SK-MEL-5 (cell line): ENCODE measurements around the gene TCP11. TPM values are rescaled to one million over a fixed set of nuclear protein-coding genes. Genes with fewer than 3 reads are reported as not detected.

ENCODE experiments used
- DNase-seq: peaks from one replicate; pipeline ENCODE4 v3.0.0-alpha.2; 2016; ENCODE audit warnings: low read depth, low spot score
- in situ Hi-C: cut with HindIII; loops from 2 replicates; pipeline ENCODE4 v1.10.0; 2016; ENCODE audit warnings: low sequenced_read_pairs, high pct_unique_total_duplicates, low pct_unique_long_range_greater_than_20kb
- polyA plus RNA-seq, 2 experiments: library from polyadenylated mRNA; depleted of rRNA; stranded (reverse); fragments of >200 nt; gene quantifications; 2 replicates each; pipeline ENCODE4 v1.2.3, GENCODE V29; 2015
- total RNA-seq: library from RNA; depleted of rRNA; stranded (reverse); fragments of >200 nt; shearing (Covaris generic); gene quantifications from 2 replicates; pipeline ENCODE4 v1.2.3, GENCODE V29; 2014; rRNA removed

Gene TCP11
- not detected in 2 replicates for total RNA-seq
- 0.37 TPM in 2 replicates for polyA plus RNA-seq (2015; cell fraction: cytosol; rRNA removed)
- not detected in 2 replicates for polyA plus RNA-seq (2015; cell fraction: nucleus; rRNA removed)

GRCh38 chr6:35141007-35141655 lies at the start of gene TCP11:
Gene TCP11 (minus strand): TSS chr6:35141339. CDS start chr6:35140870, 469 bp downstream.
- DNase-seq, result no peak
- in situ Hi-C loops, result no loop called here

- no peak for DNase-seq
- in situ Hi-C loops, result no loop called here
Measured at GRCh38 chr6:35190306-35190705, 49.2 kb upstream of the TCP11 start.

DNA sequence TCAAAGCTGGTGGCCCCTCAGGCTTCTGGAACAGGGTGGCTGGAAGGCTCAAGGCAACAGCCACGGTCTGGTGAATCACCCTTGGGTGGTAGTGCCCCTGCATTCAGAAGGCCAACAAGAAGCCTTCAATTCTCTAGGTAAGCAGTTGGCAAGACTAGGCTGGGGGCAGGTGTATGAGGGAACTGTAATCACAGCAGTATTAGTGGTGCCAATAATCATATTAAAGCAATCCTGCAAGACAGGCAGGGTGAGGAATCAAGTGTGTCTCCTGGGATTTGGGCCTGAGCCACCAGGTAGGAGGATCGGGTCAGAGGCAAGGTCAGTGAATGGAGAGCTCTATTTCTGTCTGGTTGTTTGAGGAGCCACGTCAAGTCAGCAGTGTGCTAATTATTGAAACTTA lies 47.7 kb upstream of the TCP11 start:
- in situ Hi-C loops, result no loop called here
- no peak for DNase-seq

GRCh38 chr6:35186571-35186970 lies 45.4 kb upstream of the TCP11 start:
- DNase-seq, result no peak
- in situ Hi-C loops, result no loop called here

DNA sequence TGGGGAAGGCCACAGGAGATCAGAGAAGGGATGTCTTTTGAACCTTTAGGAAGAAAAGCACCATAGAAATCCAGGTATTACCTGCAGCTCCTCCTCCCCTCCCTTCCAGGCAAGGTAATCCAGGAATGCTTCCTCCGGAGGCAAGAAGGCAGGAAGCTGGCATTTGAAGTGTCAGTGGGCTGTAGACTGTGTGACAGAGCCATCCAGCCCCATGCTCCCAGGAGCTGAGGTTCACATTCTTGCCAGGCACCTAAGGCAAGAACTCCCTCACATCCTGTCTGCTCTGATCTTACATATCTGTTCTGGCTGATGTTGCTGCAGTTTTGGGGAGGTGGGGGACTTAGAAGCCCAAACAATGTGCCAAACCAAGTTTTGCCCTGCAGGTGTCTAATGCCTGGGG lies 44.8 kb upstream of the TCP11 start:
- in situ Hi-C loops, result no loop called here
- no peak for DNase-seq

GRCh38 chr6:35185302-35185681 lies 44.2 kb upstream of the TCP11 start:
- no peak for DNase-seq
- in situ Hi-C loops, result no loop called here

DNA sequence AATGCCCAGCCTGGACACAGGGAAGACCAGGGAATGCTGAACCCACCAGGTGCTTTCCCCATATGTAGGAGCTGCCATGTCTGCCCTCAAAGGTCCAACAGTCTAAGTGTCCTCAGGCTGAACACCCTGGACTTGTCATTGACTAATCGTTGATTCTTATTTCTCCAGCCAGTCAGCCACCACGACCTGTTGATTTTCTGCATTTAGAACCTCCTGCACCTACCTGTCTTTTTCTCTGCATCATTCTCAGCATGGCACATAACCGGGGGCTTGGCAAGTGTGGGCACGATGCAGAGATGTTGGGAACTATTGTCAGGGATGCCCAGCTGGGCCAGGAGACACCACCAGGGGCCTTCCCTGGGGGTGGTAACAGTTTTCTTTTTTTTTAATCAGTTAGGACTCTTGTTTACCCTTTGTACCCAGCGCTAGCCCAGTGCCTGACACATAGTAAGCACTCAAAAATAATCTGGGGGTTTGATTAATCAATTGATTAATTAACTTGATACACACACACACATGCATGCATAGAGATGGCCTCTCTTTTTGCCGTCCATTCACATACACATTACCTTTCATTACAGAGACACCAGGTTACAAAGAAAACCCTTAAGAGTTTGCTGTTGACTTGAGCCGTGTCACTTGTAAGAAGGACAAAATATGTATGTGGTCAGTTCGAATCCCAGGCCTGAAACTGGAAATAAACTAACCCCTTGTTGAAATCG lies 43.6 kb upstream of the TCP11 start:
- in situ Hi-C loops, result no loop called here
- no peak for DNase-seq

DNA sequence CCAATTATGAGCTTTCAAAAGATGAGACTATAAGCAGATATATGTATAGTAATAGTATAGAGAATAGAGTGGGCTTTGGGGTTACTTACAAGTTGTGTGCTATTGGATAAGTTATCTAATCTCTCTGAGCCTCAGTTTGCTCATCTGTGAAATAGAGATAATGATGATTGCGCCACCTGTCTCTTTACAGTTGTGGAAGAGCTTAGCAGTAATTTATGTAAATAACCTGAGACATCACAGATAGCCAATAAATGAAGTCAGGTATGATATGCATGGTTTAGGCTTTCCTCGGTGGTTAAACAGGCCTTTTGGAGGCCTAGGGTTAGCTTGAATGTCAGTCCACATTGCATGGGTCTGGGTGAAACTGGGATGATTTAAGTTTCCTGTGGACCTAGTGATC lies 42.8 kb upstream of the TCP11 start:
- in situ Hi-C loops, result no loop called here
- DNase-seq, result no peak

GRCh38 chr6:35183281-35183680 lies 42.1 kb upstream of the TCP11 start:
- in situ Hi-C loops, result no loop called here
- no peak for DNase-seq

DNA sequence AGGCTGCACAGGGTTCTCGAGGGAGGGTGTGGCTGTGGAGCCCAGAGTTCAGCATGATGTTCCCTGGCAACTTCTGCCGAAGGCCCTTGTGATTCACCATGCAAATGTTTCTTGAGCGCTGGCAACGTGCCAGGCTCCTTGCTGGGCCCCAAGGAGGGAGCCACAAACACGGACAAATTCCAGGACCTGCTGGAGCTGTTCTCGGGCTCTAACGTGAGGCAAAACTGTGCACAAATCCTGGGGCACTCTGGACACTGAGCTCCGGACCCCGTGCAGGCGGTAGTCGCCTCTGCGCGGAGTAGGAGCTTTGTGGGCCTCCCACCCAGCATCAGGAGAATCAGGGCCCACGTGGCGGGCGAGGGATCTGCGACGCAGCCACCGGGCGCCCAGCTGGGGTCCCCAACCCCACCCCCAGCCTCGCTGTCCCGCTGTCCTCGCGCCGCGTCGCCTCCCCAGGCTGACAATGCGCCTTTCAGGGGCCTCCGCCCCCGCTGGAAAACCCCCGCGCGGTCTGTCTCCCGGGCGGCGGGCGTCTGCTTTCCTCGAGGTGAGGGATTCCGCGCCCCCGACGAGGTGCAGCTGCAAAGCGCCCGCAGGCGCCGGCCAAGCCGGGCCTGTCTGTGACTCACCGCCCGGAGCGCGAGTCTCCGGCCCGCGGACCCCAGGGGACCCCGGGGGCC lies 40.9 kb upstream of the TCP11 start:
- in situ Hi-C loops, result no loop called here
- no peak for DNase-seq

- in situ Hi-C loops, result no loop called here
- DNase-seq, result no peak
Measured at GRCh38 chr6:35181308-35181932, 40.3 kb upstream of the TCP11 start.

DNA sequence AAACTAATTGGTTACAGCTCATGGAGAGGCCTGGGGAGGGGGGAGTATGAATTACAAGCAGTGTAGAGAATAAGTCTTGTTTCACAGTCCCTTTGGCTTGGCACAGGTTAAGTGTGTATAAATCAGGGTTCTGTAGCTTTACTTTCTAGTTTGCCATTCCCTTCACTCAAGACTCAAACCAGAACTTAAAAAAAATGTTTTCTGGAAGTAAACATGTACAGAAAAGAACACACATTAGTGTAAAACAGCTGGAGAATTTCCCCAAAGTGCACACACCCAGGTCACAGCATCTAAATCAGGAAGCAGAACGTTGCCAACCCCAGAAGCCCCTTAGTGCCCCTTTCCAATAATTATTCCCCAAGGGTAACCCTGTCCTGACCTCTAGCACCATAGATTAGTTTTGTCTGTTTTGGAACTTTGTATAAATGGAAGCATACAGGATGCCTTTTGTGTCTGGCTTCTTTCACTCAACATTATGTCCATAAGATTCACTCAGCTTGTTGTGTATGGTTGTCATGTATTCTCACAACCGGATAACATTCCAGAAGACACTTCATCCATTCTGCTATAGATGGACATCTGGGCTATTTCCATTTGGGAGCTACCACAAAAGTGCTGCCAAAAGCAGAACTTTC lies 38.9 kb upstream of the TCP11 start:
- in situ Hi-C loops, result no loop called here
- no peak for DNase-seq

DNA sequence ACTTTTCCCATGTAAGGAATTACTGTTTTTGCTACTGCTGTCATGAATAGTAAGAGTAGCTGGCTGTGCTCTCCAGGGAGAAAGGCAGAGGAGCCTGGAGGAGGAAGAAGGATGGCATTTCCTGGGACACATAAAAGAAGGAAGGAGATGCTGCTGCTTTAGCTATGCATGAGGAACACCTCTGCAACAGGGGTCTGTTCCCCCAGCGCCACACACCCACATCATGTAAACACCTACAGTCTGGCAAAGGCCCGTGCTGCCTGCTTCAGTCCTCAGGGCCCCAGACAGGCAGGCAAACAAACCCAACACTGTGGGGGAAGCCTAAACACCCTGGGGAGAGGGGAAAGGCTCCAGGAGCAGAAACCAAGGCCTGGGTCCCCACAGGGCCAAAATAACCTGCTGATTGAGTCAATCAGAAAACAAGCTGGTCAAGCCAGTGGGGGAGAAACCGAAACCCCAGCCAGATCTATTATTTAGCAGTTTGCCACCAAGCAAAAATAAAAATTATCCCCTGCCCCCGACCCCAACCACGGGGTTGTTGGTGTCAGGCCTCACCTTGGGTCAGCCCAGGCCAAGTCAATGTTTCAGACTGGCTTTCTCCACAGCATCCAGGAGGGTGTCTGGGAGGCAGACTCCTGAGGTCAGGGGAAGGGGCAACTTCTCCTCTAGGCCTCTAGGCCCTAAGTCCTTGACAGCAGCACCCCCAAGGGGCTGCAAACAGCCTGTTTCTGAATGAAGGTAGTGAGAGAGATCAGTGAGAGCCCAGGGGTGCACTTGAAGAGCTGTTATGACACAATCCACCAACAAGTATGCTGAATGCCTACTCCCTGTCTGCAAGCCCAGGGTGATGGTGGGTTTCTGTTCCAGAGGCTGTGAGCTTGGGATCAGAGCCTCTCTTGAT lies 38.0 kb upstream of the TCP11 start:
- no peak for DNase-seq
- in situ Hi-C loops, result no loop called here

DNA sequence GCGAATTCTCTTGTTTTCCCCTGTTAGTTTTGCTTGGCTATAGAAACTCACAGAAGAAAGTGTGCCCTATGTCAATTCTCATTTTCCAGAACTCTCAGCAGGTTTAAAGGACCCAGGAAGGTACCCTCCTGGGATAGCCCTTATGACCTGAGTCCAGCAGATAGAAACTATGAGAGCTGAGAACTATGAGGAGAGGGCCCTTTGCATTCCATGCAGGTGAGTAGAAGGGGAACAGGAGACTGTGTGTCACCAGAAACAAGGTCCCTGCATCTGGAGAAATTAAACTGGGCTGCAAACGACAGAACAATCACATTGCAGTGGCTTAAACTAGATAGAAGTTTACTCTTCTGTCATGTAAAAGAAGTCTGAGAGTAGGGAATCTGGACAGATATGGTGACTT lies 36.9 kb upstream of the TCP11 start:
- no peak for DNase-seq
- in situ Hi-C loops, result no loop called here

- in situ Hi-C loops, result no loop called here
- no peak for DNase-seq
Measured at GRCh38 chr6:35177596-35177995, 36.5 kb upstream of the TCP11 start.

DNA sequence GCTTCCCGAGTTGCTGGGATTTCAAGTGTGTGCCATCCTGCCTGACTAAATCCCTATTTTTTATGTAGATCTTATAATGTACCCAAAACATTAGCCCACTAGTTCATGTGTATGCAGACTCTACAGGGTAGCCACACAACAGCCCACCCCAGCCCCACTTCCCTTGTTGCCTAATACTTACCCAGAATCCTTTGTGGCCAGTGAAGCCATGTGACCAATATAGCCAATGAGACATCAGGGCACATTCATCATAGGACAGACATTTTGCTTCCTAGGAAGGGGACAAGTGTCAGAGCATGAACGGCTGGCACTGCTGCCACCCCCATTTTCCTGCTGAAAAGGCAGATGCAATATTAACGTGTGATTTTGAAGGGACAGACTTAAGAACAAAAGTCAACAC lies 36.0 kb upstream of the TCP11 start:
- DNase-seq, result no peak
- in situ Hi-C loops, result no loop called here
